SK-N-SH (cell line): ENCODE results near the gene UGT1A1. TPM values are rescaled to one million over a fixed set of nuclear protein-coding genes. Genes with fewer than 3 reads are reported as not detected.

ENCODE experiments used
- CTCF ChIA-PET: fragments of 300-600, 350-600 bp; formaldehyde crosslinking; extraction: SDS; loops from one replicate; lab custom pipeline; 2021; lab: Yijun Ruan, JAX
- POLR2A ChIA-PET: fragments of 350-600 bp; sonication (Branson Sonifier 250); formaldehyde crosslinking; extraction: SDS; loops from one replicate; lab custom pipeline; 2020; ENCODE audit warnings: antibody characterized with exemption, inconsistent platforms; lab: Yijun Ruan, JAX
- DNase-seq: peaks from one replicate; pipeline ENCODE4 v3.0.0; 2012
- H2AFZ ChIP-seq: fragments of 200-600 bp; sonication (generic); 2 replicates; pipeline ENCODE4 v1.8.1; 2016; ENCODE audit warnings: antibody characterized with exemption, mild to moderate bottlenecking, low read depth
- H3F3A ChIP-seq: fragments of 200-600 bp; sonication (generic); replicated peaks from 2 replicates; pipeline ENCODE3; 2016; ENCODE audit warnings: antibody characterized with exemption, mild to moderate bottlenecking; ENCODE audit not compliant: insufficient read depth
- H3K27ac ChIP-seq, 2 experiments: fragments of 200-500 bp in 1 of 2; fragments of 200-600 bp in 1 of 2; sonication (Bioruptor generic) in 1 of 2; sonication (generic), shearing (Covaris generic) in 1 of 2; 2 replicates each; pipeline versions ENCODE4 v1.5.1 to v1.6.1; 2014 to 2016; ENCODE audit warnings: low read depth in 2 of 2, inconsistent platforms in 1 of 2, low read length in 1 of 2, mild to moderate bottlenecking in 1 of 2, mixed read lengths in 1 of 2
- H3K27me3 ChIP-seq: fragments of 200-600 bp; sonication (generic), shearing (Covaris generic); 2 replicates; pipeline ENCODE4 v1.6.1; 2016; ENCODE audit warnings: mixed run types; ENCODE audit not compliant: insufficient read depth
- H3K36me3 ChIP-seq, 2 experiments: fragments of 200-500 bp in 1 of 2; fragments of 200-600 bp in 1 of 2; sonication (Bioruptor generic) in 1 of 2; sonication (generic) in 1 of 2; replicated peaks in 1 of 2; 2 replicates each; pipeline versions ENCODE3 to v1.5.1; 2014 to 2016; ENCODE audit warnings: low read length in 1 of 2, mild to moderate bottlenecking in 1 of 2; ENCODE audit not compliant: insufficient read depth in 2 of 2, control insufficient read depth in 1 of 2
- H3K4me1 ChIP-seq, 2 experiments: fragments of 200-500 bp in 1 of 2; fragments of 200-600 bp in 1 of 2; sonication (Bioruptor generic) in 1 of 2; sonication (generic), shearing (Covaris generic) in 1 of 2; 2 replicates each; pipeline versions ENCODE4 v1.5.1 to v1.6.1; 2014 to 2016; ENCODE audit warnings: low read depth in 1 of 2, low read length in 1 of 2, mixed run types in 1 of 2; ENCODE audit not compliant: insufficient read depth in 2 of 2, control insufficient read depth in 1 of 2
- H3K4me2 ChIP-seq: fragments of 200-600 bp; sonication (generic), shearing (Covaris generic); 2 replicates; pipeline ENCODE4 v1.6.1; 2017; ENCODE audit warnings: mixed run types
- H3K4me3 ChIP-seq, 2 experiments: fragments of 200-500 bp in 1 of 2; fragments of 200-600 bp in 1 of 2; sonication (Bioruptor generic) in 1 of 2; sonication (generic), shearing (Covaris generic) in 1 of 2; 2 replicates each; pipeline versions ENCODE4 v1.5.1 to v1.8.1; 2014 to 2016; ENCODE audit warnings: low read depth in 2 of 2, inconsistent platforms in 1 of 2, low read length in 1 of 2, mild to moderate bottlenecking in 1 of 2, mixed read lengths in 1 of 2, moderate library complexity in 1 of 2
- H3K79me2 ChIP-seq: fragments of 200-600 bp; sonication (generic); 2 replicates; pipeline ENCODE4 v1.8.1; 2017; ENCODE audit warnings: mild to moderate bottlenecking; ENCODE audit not compliant: insufficient read depth
- H3K9ac ChIP-seq: fragments of 200-600 bp; sonication (generic); 2 replicates; pipeline ENCODE4 v1.6.1; 2017; ENCODE audit warnings: mixed run types
- H3K9me2 ChIP-seq: fragments of 200-600 bp; sonication (generic); 2 replicates; pipeline ENCODE4 v1.6.1; 2017; ENCODE audit warnings: mixed run types
- H3K9me3 ChIP-seq: fragments of 200-600 bp; sonication (generic); 2 replicates; pipeline ENCODE4 v1.6.1; 2017; ENCODE audit warnings: mixed run types, mild to moderate bottlenecking, moderate library complexity
- H4K20me1 ChIP-seq: fragments of 200-600 bp; sonication (generic); 2 replicates; pipeline ENCODE4 v1.6.1; 2017; ENCODE audit warnings: mild to moderate bottlenecking, mixed run types; ENCODE audit not compliant: insufficient read depth
- CHD2 ChIP-seq: fragments of 150-350 bp; IDR thresholded peaks from 2 replicates; pipeline ENCODE4 v1.6.1; 2018; ENCODE audit warnings: low read length; ENCODE audit not compliant: partially characterized antibody
- CTCF ChIP-seq: fragments of 200-600 bp; sonication (generic); IDR thresholded peaks from 2 replicates; pipeline ENCODE4 v1.6.1; 2017; ENCODE audit warnings: antibody characterized with exemption, mild to moderate bottlenecking, moderate library complexity
- ELF1 ChIP-seq: IDR thresholded peaks from 2 replicates; pipeline ENCODE4 v1.4.0; 2012
- EP300 ChIP-seq, 2 experiments: IDR thresholded peaks; 2 replicates each; pipeline versions ENCODE4 v1.4.0 to v1.6.1; 2012; ENCODE audit warnings: borderline replicate concordance in 1 of 2, low read depth in 1 of 2, low read length in 1 of 2
- FOSL2 ChIP-seq: IDR thresholded peaks from 2 replicates; pipeline ENCODE4 v1.4.0; 2012; ENCODE audit warnings: low read depth, mild to moderate bottlenecking, moderate library complexity, borderline replicate concordance
- FOXJ3 ChIP-seq: sonication (generic); formaldehyde crosslinking; IDR thresholded peaks from 2 replicates; pipeline ENCODE4 v1.5.1; 2020; ENCODE audit warnings: mild to moderate bottlenecking, missing genetic modification reagents
- JUND ChIP-seq: IDR thresholded peaks from 2 replicates; pipeline ENCODE4 v1.4.0; 2012
- MXI1 ChIP-seq: IDR thresholded peaks from 2 replicates; pipeline ENCODE4 v1.6.1; 2012; ENCODE audit warnings: mild to moderate bottlenecking, low read depth, low read length, improper control_type of control experiment
- NFIC ChIP-seq: IDR thresholded peaks from 2 replicates; pipeline ENCODE4 v1.4.0; 2012; ENCODE audit warnings: borderline replicate concordance
- PBX3 ChIP-seq: IDR thresholded peaks from 2 replicates; pipeline ENCODE4; 2012
- REST ChIP-seq: IDR thresholded peaks from 2 replicates; pipeline ENCODE4 v1.6.1; 2012; ENCODE audit warnings: mild to moderate bottlenecking, low read depth, low read length, moderate library complexity
- RFX5 ChIP-seq: IDR thresholded peaks from 2 replicates; pipeline ENCODE4 v1.6.1; 2012; ENCODE audit warnings: mild to moderate bottlenecking, improper control_type of control experiment, low read length
- RXRA ChIP-seq: IDR thresholded peaks from 2 replicates; pipeline ENCODE4 v1.4.0; 2012; ENCODE audit warnings: low read depth, mild to moderate bottlenecking, borderline replicate concordance
- SIN3A ChIP-seq: IDR thresholded peaks from 2 replicates; pipeline ENCODE4 v1.6.1; 2012; ENCODE audit warnings: low read depth, mild to moderate bottlenecking, low read length, moderate library complexity, borderline replicate concordance
- TAF1 ChIP-seq: IDR thresholded peaks from 2 replicates; pipeline ENCODE4 v1.6.1; 2012; ENCODE audit warnings: low read depth, mild to moderate bottlenecking, low read length, moderate library complexity, borderline replicate concordance
- TCF12 ChIP-seq: IDR thresholded peaks from 2 replicates; pipeline ENCODE4 v1.4.0; 2012
- TEAD4 ChIP-seq: IDR thresholded peaks from 2 replicates; pipeline ENCODE4 v1.4.0; 2012; ENCODE audit warnings: mild to moderate bottlenecking, borderline replicate concordance; ENCODE audit not compliant: insufficient read depth
- USF1 ChIP-seq: IDR thresholded peaks from 2 replicates; pipeline ENCODE4 v1.4.0; 2012; ENCODE audit warnings: low read depth, borderline replicate concordance
- USF2 ChIP-seq: fragments of 150-350 bp; IDR thresholded peaks from 2 replicates; pipeline ENCODE4 v1.6.1; 2017; ENCODE audit warnings: antibody characterized with exemption, low read length, low read depth, borderline replicate concordance
- ZBTB33 ChIP-seq: IDR thresholded peaks from 2 replicates; pipeline ENCODE4 v1.4.0; 2012; ENCODE audit warnings: low read depth, borderline replicate concordance
- WGBS: methylation state at CpG from one replicate; pipeline ENCODE4 v1.1.6; 2017; ENCODE audit warnings: low lambda C conversion rate; 5-methylcytosine and 5-hydroxymethylcytosine counted together
- polyA plus RNA-seq, 3 experiments: library from polyadenylated mRNA; depleted of rRNA; stranded (reverse); fragments of >200 nt; gene quantifications; 2 replicates each; pipeline ENCODE4 v1.2.3, GENCODE V29; 2012

UGT1A1 gene
- polyA plus RNA-seq, 1 of the 3 experiments (the other 2 are of a cell fraction): not detected

- Histone ChIP-seq H3K4me1 (no peaks in the 10 kb centered on the region), H3K36me3 (no peaks in the 10 kb centered on the region), H2AFZ (no peak overlapping the region), H3K27ac (no peak overlapping the region), H3K27me3 (no peaks in the 10 kb centered on the region; the same call in 1 of the 2 replicates), H3F3A (no peaks in the 10 kb centered on the region), H3K4me2 (no peak overlapping the region), H3K79me2 (no peaks in the 10 kb centered on the region), H4K20me1 (no peaks in the 10 kb centered on the region), H3K9ac (no peak overlapping the region), H3K9me3 (no peaks in the 10 kb centered on the region; the same call in 1 of the 2 replicates), H3K9me2 (no peaks in the 10 kb centered on the region), H3K4me3 (no peak overlapping the region)
- no peak for DNase-seq
- WGBS: 30% methylated on average over 7 of the region's 12 CpGs
- ChIA-PET CTCF (no interaction called here), POLR2A (no interaction called here)
- TF ChIP-seq USF1: no peak
- no peak for TF ChIP-seq NFIC
- TF ChIP-seq TEAD4: no peak
- no peak for TF ChIP-seq MXI1
- TF ChIP-seq FOSL2: no peak
- no peak for TF ChIP-seq SIN3A
- no peak for TF ChIP-seq FOXJ3 (CRISPR knock-in tag)
- TF ChIP-seq USF2: no peak
- no peak for TF ChIP-seq ZBTB33
- no peak for TF ChIP-seq JUND
- no peak for TF ChIP-seq TAF1
- TF ChIP-seq EP300 (IDR thresholded peaks at IDR 0.05; ENCODE audit: borderline replicate concordance in 1 of 2, low read depth in 1 of 2, low read length in 1 of 2): no peak
- TF ChIP-seq REST: no peak
- TF ChIP-seq RXRA: no peak
- TF ChIP-seq TCF12: no peak
- no peak for TF ChIP-seq CTCF
- TF ChIP-seq RFX5: no peak
- TF ChIP-seq CHD2: no peak
- no peak for TF ChIP-seq PBX3
- no peak for TF ChIP-seq ELF1
Measured at GRCh38 chr2:233807215-233807865, 47.3 kb downstream of the UGT1A1 start.
